Measurements from ENCODE around the gene ZC3H18.

DNA sequence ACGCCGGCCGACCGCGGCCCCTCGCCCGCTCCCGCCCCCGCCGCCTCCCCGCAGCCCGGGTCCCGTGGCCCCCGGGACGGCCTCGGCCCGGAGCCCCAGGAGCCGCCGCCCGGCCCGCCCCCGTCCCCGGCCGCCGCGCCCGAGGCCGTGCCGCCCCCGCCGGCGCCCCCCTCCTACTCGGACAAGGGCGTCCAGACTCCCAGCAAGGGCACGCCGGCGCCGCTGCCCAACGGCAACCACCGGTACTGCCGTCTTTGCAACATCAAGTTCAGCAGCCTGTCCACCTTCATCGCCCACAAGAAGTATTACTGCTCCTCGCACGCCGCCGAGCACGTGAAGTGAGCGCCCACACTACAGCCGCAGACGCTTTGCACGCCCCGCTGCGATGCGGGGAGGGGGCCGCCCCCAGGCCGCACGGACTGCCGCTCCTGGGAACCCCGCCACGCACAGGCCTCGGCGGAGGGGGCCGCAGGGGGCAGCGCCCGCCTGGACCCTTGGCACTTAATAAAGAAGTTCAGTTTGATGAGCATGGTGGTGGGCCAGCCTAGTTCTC lies 35.5 kb upstream of the ZC3H18 start:
- TF ChIP-seq POLR2AphosphoS5 (IDR thresholded peaks at IDR 0.05; ENCODE audit: insufficient read depth in 1 of 2, low read depth in 1 of 2), result no peak
- TF ChIP-seq, protein P1, sequence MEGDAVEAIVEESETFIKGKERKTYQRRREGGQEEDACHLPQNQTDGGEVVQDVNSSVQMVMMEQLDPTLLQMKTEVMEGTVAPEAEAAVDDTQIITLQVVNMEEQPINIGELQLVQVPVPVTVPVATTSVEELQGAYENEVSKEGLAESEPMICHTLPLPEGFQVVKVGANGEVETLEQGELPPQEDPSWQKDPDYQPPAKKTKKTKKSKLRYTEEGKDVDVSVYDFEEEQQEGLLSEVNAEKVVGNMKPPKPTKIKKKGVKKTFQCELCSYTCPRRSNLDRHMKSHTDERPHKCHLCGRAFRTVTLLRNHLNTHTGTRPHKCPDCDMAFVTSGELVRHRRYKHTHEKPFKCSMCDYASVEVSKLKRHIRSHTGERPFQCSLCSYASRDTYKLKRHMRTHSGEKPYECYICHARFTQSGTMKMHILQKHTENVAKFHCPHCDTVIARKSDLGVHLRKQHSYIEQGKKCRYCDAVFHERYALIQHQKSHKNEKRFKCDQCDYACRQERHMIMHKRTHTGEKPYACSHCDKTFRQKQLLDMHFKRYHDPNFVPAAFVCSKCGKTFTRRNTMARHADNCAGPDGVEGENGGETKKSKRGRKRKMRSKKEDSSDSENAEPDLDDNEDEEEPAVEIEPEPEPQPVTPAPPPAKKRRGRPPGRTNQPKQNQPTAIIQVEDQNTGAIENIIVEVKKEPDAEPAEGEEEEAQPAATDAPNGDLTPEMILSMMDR (IDR thresholded peaks at IDR 0.05), result no peak
